ENCODE results near the gene KLHDC10. TPM values are rescaled to one million over a fixed set of nuclear protein-coding genes. Genes with fewer than 3 reads are reported as not detected.
"Not testable (repeated sequence)": the region's sequence is repeated elsewhere in the genome, so short reads cannot be mapped to it uniquely, and the experiment has no call there.

KLHDC10 gene
- polyA plus RNA-seq, 1 donor from 2014 or later, result 59.1 TPM

DNA sequence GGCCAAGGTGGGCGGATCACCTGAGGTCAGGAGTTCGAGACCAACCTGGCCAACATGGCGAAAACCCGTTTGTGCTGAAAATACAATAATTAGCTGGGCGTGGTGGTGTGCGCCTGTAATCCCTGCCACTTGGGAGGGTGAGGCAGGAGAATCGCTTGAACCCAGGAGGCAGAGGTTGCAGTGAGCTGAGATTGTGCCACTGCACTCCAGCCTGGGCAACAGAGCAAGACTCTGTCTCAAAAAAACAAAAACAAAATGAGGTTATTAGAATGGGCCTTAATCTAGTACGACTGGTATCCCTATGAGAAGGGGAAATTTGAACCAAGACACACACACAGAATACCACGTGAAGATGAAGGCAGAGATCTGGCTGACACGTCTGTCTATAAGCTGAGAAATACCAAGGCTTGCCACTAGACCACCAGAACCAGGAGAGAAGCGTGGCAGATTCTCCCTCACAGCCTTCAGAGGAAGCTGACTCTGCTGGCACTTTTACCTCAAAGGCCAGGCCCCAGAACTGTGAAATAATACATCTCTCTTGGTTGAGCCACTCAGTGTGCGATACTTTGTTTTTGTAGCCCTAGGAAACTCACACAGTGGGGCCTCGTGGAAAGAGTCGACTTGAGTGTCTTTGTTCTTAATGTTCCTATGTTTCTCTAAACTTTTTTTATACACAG, 75.2 kb downstream of the KLHDC10 start:
- Histone ChIP-seq H4K20me1 (ENCODE audit: insufficient read depth) (no peaks in the 10 kb centered on the region), H3K9me3 (ENCODE audit: low read length) (no peaks in the 10 kb centered on the region), H3K4me3 (ENCODE audit: low read length) (no peak overlapping the region), H3K4me2 (ENCODE audit: low read length) (no peak overlapping the region), H3F3A (ENCODE audit: insufficient read depth, low read length, poor library complexity, severe bottlenecking) (no peaks in the 10 kb centered on the region), H3K27ac (ENCODE audit: low read length) (peak overlapping the region; percentile 62), H3K36me3 (ENCODE audit: insufficient read depth, low read length) (no peaks in the 10 kb centered on the region), H3K9me2 (ENCODE audit: insufficient read depth, low read length) (no peaks in the 10 kb centered on the region), H2AFZ (ENCODE audit: low read depth, low read length) (no peak overlapping the region), H3K27me3 (ENCODE audit: insufficient read depth, low read depth, low read length) (no peaks in the 10 kb centered on the region), H3K9ac (ENCODE audit: low read length) (no peak overlapping the region), H3K79me2 (replicated peaks; ENCODE audit: insufficient read depth, low read length) (no peaks in the 10 kb centered on the region)
- TF ChIP-seq TAF1 (IDR thresholded peaks at IDR 0.05; ENCODE audit: low read depth), result no peak
- no peak for TF ChIP-seq EP300 (conservative IDR thresholded peaks at IDR 0.05; ENCODE audit: poor library complexity, severe bottlenecking)
- TF ChIP-seq EZH2 (IDR thresholded peaks at IDR 0.05; ENCODE audit: borderline replicate concordance, insufficient read depth, low read length, poor library complexity, severe bottlenecking), result no peak
- TF ChIP-seq RAD21 (conservative IDR thresholded peaks at IDR 0.05), result no peak

GRCh38 chr7:130146142-130146541, 75.8 kb downstream of the KLHDC10 start:
- not testable (repeated sequence) for H3K27ac ChIP-seq (ENCODE audit: low read length); H3K9me2 ChIP-seq (ENCODE audit: insufficient read depth, low read length); H3K4me3 ChIP-seq (ENCODE audit: low read length); H3K36me3 ChIP-seq (ENCODE audit: insufficient read depth, low read length); H3K4me2 ChIP-seq (ENCODE audit: low read length); H3K9me3 ChIP-seq (ENCODE audit: low read length); H4K20me1 ChIP-seq (ENCODE audit: insufficient read depth); H3K27me3 ChIP-seq (ENCODE audit: insufficient read depth, low read depth, low read length); H3K79me2 ChIP-seq (replicated peaks; ENCODE audit: insufficient read depth, low read length); H3F3A ChIP-seq (ENCODE audit: insufficient read depth, low read length, poor library complexity, severe bottlenecking); H3K9ac ChIP-seq (ENCODE audit: low read length); H2AFZ ChIP-seq (ENCODE audit: low read depth, low read length)

- H2AFZ ChIP-seq (ENCODE audit: low read depth, low read length), result no peak overlapping the region
- no peaks in the 10 kb centered on the region for H3K9me3 ChIP-seq (ENCODE audit: low read length)
- H3K27me3 ChIP-seq (ENCODE audit: insufficient read depth, low read depth, low read length), result no peaks in the 10 kb centered on the region
- H3F3A ChIP-seq (ENCODE audit: insufficient read depth, low read length, poor library complexity, severe bottlenecking), result no peaks in the 10 kb centered on the region
- H3K4me3 ChIP-seq (ENCODE audit: low read length), result no peak overlapping the region
- H3K9ac ChIP-seq (ENCODE audit: low read length), result no peak overlapping the region
- no peaks in the 10 kb centered on the region for H3K36me3 ChIP-seq (ENCODE audit: insufficient read depth, low read length)
- no peaks in the 10 kb centered on the region for H3K79me2 ChIP-seq (replicated peaks; ENCODE audit: insufficient read depth, low read length)
- H3K27ac ChIP-seq (ENCODE audit: low read length), result no peak overlapping the region
- TF ChIP-seq MXI1 (conservative IDR thresholded peaks at IDR 0.05; ENCODE audit: poor library complexity, severe bottlenecking) (no peak), POLR2AphosphoS5 (IDR thresholded peaks at IDR 0.05) (no peak), EP300 (conservative IDR thresholded peaks at IDR 0.05; ENCODE audit: poor library complexity, severe bottlenecking) (no peak)
- TF ChIP-seq, protein P1, sequence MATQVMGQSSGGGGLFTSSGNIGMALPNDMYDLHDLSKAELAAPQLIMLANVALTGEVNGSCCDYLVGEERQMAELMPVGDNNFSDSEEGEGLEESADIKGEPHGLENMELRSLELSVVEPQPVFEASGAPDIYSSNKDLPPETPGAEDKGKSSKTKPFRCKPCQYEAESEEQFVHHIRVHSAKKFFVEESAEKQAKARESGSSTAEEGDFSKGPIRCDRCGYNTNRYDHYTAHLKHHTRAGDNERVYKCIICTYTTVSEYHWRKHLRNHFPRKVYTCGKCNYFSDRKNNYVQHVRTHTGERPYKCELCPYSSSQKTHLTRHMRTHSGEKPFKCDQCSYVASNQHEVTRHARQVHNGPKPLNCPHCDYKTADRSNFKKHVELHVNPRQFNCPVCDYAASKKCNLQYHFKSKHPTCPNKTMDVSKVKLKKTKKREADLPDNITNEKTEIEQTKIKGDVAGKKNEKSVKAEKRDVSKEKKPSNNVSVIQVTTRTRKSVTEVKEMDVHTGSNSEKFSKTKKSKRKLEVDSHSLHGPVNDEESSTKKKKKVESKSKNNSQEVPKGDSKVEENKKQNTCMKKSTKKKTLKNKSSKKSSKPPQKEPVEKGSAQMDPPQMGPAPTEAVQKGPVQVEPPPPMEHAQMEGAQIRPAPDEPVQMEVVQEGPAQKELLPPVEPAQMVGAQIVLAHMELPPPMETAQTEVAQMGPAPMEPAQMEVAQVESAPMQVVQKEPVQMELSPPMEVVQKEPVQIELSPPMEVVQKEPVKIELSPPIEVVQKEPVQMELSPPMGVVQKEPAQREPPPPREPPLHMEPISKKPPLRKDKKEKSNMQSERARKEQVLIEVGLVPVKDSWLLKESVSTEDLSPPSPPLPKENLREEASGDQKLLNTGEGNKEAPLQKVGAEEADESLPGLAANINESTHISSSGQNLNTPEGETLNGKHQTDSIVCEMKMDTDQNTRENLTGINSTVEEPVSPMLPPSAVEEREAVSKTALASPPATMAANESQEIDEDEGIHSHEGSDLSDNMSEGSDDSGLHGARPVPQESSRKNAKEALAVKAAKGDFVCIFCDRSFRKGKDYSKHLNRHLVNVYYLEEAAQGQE (IDR thresholded peaks at IDR 0.05; ENCODE audit: borderline replicate concordance), result no peak
- no peak overlapping the region for H3K4me2 ChIP-seq (ENCODE audit: low read length)
- H4K20me1 ChIP-seq (ENCODE audit: insufficient read depth), result no peaks in the 10 kb centered on the region
- H3K9me2 ChIP-seq (ENCODE audit: insufficient read depth, low read length), result no peaks in the 10 kb centered on the region
Measured at GRCh38 chr7:130146693-130147405, 76.5 kb downstream of the KLHDC10 start.
